GM18907 (cell line): ENCODE measurements around the gene LY86.
"Not testable (repeated sequence)": the region's sequence is repeated elsewhere in the genome, so short reads cannot be mapped to it uniquely, and the experiment has no call there.

Experiments
- ATAC-seq: cut with Tn5 transposase; IDR thresholded peaks from one replicate; pipeline ENCODE4 v1.9.1; 2021; ENCODE audit warnings: mild to moderate bottlenecking, moderate library complexity; ENCODE audit not compliant: unreplicated experiment

The LY86 gene

GRCh38 chr6:6650839-6651238 is 62.3 kb downstream of the LY86 start:
- ATAC-seq = no peak

GRCh38 chr6:6651335-6651734 is 62.8 kb downstream of the LY86 start:
- ATAC-seq = no peak

GRCh38 chr6:6652932-6653331 is 64.4 kb downstream of the LY86 start:
- no peak for ATAC-seq

- no peak for ATAC-seq
These were observed 66.4 kb downstream of the LY86 start for GRCh38 chr6:6654599-6655575.

DNA sequence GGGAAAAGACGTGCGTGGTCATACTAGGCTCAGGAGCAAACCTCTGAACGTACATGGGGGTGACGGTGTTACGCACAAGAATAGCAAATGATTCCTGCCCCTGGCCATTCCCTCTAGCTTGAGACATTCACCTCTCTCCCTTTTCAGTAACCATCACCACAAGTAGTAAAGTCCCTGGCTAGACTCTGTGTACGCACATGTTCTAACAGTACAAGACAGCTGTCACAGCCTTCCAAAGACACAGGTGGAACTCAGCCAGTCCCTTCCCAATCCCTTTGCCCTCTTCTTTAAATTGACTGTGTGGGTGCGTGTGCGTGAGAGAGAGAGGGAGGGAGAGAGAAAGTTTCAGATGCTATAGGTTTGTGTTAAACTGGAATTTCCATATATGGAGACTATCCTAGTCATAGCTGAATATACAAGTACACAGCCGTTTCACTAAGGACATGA is 67.3 kb downstream of the LY86 start:
- ATAC-seq = peak; percentile 39

DNA sequence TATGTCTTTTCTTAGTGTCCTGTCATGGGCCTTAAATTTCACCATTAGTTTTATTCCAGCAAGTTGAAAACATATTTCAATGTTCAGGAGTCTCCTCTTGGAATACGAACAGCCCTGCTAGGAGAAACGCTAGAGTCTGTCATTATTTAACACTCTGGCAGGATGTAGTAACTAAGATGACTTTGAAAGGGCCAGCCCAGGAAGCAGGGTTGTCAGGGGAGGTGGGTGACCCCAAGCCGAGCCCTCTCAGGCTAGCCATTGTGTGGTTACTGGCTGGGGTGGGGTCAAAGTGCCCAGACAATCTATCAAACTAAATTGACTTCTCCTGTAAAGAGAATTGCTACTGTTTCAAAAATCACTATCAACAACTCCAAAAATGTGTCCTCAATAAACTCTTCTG is 67.8 kb downstream of the LY86 start:
- peak; percentile 42 for ATAC-seq

GRCh38 chr6:6657085-6657819 is 68.7 kb downstream of the LY86 start:
- no peak for ATAC-seq

- no peak for ATAC-seq
These were observed 69.3 kb downstream of the LY86 start for GRCh38 chr6:6657820-6658217.

DNA sequence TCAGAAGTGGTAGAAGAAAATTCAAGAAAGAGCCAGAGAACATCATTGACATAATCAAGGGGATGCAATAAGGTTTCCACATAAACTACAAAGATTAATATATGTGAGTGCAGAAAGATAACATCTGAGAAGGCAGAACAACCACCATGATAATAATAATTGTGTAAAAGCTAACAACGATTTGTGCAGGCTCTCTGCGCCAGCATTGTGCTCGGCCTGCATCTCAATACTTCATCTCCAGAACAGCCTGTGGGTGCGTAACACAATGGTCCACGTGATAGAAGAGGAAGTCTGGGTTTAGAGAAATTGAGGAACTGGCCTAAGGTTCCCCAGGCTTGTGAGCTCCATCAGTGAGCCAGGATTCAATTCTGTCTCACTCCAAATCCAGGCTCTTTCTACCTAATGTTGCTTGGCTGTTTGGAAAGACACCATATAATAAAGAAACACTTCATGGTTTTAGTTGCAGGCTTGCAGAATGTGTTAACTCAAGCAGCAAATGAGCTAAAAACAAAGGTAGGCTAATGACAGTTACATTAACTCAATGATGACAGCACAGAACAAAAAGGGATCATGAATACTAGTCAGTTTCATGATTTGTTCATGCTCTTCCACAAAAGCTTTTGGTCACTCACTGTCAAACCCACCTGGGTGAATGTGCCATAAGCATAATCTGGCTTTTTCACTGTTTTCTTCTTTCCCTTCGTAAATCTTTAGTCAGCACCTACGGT is 71.2 kb downstream of the LY86 start:
- ATAC-seq = peak; percentile 51

- no peak for ATAC-seq
These were observed 72.0 kb downstream of the LY86 start for GRCh38 chr6:6660339-6661045.

GRCh38 chr6:6661191-6661590 is 72.7 kb downstream of the LY86 start:
- no peak for ATAC-seq

DNA sequence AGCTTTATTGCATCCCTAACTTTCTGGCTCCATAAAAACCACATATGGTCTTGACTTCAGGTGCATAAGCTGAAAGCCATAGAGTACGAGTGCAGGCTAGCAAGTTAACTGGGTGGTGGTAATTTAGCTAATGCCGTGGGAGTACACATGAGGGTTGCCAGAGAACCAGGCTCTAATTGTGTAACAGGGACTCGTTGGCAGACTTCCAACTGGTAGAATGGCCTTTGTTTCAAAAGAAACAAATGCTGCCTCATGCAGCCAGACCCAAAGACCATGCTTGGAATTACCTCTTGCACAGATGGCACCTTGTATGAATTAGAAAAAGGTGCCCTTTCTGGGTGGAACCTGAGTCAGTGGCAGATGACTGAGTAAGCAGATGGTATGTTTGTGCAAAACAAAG is 73.2 kb downstream of the LY86 start:
- no peak for ATAC-seq

DNA sequence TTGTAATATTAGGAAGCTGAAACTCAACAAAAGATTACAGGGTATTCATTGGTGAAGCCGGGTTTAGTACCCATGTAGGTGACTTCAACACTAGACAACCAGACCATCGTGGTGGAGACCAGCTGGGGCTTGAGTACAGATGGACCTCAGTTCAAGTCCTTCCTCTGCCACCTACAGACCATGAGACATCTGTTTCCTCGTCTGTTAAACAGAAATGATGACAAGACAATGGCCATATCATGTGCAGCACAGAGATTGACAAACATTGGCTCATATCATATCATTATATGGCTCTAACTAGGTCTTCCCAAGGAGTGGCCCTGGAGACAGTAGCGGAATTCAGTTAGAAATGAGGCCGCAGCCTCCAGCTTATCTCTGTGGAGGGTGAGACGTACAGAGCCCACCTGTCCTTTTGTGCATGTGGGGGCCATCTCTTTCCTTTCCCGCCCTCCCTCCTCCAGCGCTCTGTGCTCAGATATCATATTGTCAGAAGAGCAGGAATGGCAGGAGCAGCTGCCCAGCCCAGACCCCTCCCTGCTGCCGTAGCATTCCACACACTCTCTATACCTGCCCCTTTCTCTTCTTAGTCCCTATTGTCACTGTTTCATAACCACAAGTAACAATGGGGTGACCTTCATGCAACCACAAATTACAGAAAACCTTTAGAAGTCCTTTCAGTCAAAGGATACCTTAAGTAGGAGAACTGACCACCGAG is 75.1 kb downstream of the LY86 start:
- no peak for ATAC-seq

- ATAC-seq = no peak
These were observed 77.2 kb downstream of the LY86 start for GRCh38 chr6:6665555-6666243.

GRCh38 chr6:6670150-6670549 is 81.6 kb downstream of the LY86 start:
- ATAC-seq = not testable (repeated sequence)

DNA sequence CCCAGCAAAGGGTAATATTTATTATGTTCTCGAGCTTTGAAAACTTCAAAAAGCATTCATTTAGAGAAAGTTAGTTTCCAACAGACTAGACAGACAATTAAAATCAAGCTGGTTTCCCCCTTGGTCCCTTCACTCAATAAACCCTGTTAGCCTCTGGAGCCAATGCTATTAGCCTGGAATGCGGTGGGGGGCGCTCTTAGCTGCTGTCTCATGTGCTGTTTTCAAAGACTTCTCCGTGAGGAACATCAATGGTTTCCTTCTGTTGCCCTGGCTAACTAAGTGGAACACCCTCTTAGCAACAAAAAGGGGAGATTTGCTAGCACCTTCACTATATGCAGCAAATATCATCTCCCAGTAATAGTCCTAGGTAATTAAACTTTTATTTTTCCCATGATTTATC is 86.4 kb downstream of the LY86 start:
- no peak for ATAC-seq

- no peak for ATAC-seq
These were observed 88.5 kb downstream of the LY86 start for GRCh38 chr6:6676910-6677441.

- no peak for ATAC-seq
These were observed 89.7 kb downstream of the LY86 start for GRCh38 chr6:6678185-6678671.

DNA sequence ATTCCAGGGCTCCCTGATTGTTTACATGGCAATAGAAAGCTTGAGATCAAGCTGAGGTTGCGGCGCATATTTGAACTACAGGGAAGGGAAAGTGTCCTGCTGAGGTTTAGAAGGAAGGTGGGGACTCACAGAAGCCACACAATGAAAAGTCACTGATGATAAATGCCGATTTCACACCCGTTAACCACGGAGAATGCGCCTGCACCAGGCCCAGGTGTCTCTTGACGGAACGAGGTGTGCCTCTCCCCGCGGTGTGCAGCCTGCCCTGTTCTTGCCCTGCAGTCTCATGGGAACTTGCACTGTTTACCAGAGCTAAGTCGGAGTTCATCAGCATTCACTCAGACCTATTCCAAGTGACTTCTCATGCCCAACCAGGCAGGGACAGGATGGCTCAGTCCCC is 90.3 kb downstream of the LY86 start:
- no peak for ATAC-seq
